Muscle of leg (tissue), 16 donors: ENCODE results near the gene RNF181. TPM values are rescaled to one million over a fixed set of nuclear protein-coding genes. Genes with fewer than 3 reads are reported as not detected.

Experiments
- DNase-seq: peaks from one replicate; pipeline ENCODE4 v3.0.0; 2013
- H3K27ac ChIP-seq: one replicate; pipeline ENCODE4 v1.5.1; 2013; ENCODE audit warnings: mild to moderate bottlenecking, low read length, control low read depth
- H3K27me3 ChIP-seq: one replicate; pipeline ENCODE4 v1.6.1; 2013; ENCODE audit warnings: low read length; ENCODE audit not compliant: control insufficient read depth, insufficient read depth
- H3K36me3 ChIP-seq: one replicate; pipeline ENCODE4 v1.6.1; 2013; ENCODE audit warnings: low read length; ENCODE audit not compliant: control insufficient read depth, insufficient read depth
- H3K4me1 ChIP-seq: one replicate; pipeline ENCODE4 v1.6.1; 2013; ENCODE audit warnings: low read length; ENCODE audit not compliant: control insufficient read depth, insufficient read depth
- H3K4me3 ChIP-seq: one replicate; pipeline ENCODE4 v1.5.1; 2013; ENCODE audit warnings: low read length, control low read depth
- H3K9me3 ChIP-seq: replicated peaks from 2 replicates; pipeline ENCODE4 v1.6.1; 2013; ENCODE audit warnings: low read depth, low read length; ENCODE audit not compliant: control insufficient read depth
- WGBS: methylation state at CpG from one replicate; pipeline ENCODE4 v1.1.5; 2013; ENCODE audit warnings: missing lambda C conversion rate; ENCODE audit not compliant: insufficient coverage; 5-methylcytosine and 5-hydroxymethylcytosine counted together
- long read RNA-seq, 11 donors: transcript quantifications; one replicate each; lab custom pipeline, GENCODE V29; 2026
- polyA plus RNA-seq, 8 donors: library from polyadenylated mRNA; unstranded; fragments of 120-200 nt; gene quantifications; one replicate each; pipeline versions ENCODE4 v1.2.1 to v1.2.3, GENCODE V29; 2013; ENCODE audit warnings: inconsistent platforms in 1 of 8, low replicate concordance in 1 of 8; ENCODE audit not compliant: insufficient read length in 8 of 8, insufficient read depth in 1 of 8
- total RNA-seq: library from RNA; stranded (reverse); fragments of 120-200 nt; gene quantifications from one replicate; pipeline ENCODE4 v1.2.4, GENCODE V29; 2013

RNF181 gene
- total RNA-seq (109 TPM), polyA plus RNA-seq (10 to 100 TPM; 53.9 to 75.0 (median 59.0) TPM)
- long read RNA-seq, donor 1, transcript RNF181-201 (5 exons, 569 nt): major isoform, 14 of 15 reads
- long read RNA-seq, donor 1, partial matches to known transcripts: 0 of 15 reads
- long read RNA-seq, donor 1, other reads (novel, unspliced or antisense): 0 of 15 reads
- long read RNA-seq, donor 2, transcript RNF181-201 (5 exons, 569 nt): major isoform, 6 of 6 reads
- long read RNA-seq, donor 2, partial matches to known transcripts: 0 of 6 reads
- long read RNA-seq, donor 2, other reads (novel, unspliced or antisense): 0 of 6 reads
- long read RNA-seq, donor 3, transcript RNF181-201 (5 exons, 569 nt): major isoform, 19 of 32 reads
- long read RNA-seq, donor 3, partial matches to known transcripts: 5 of 32 reads
- long read RNA-seq, donor 3, other reads (novel, unspliced or antisense): 7 of 32 reads
- long read RNA-seq, donor 4, transcript RNF181-201 (5 exons, 569 nt): major isoform, 34 of 36 reads
- long read RNA-seq, donor 4, partial matches to known transcripts: 0 of 36 reads
- long read RNA-seq, donor 4, other reads (novel, unspliced or antisense): 0 of 36 reads
- long read RNA-seq, donor 5, transcript RNF181-201 (5 exons, 569 nt): major isoform, 72 of 74 reads
- long read RNA-seq, donor 5, partial matches to known transcripts: 0 of 74 reads
- long read RNA-seq, donor 5, other reads (novel, unspliced or antisense): 0 of 74 reads
- long read RNA-seq, donor 6, transcript RNF181-201 (5 exons, 569 nt): major isoform, 77 of 100 reads
- long read RNA-seq, donor 6, partial matches to known transcripts: 0 of 100 reads
- long read RNA-seq, donor 6, other reads (novel, unspliced or antisense): 18 of 100 reads
- long read RNA-seq, donor 7, transcript RNF181-201 (5 exons, 569 nt): major isoform, 51 of 53 reads
- long read RNA-seq, donor 7, partial matches to known transcripts: 0 of 53 reads
- long read RNA-seq, donor 7, other reads (novel, unspliced or antisense): 0 of 53 reads
- long read RNA-seq, donor 8, transcript RNF181-201 (5 exons, 569 nt): major isoform, 34 of 38 reads
- long read RNA-seq, donor 8, partial matches to known transcripts: 0 of 38 reads
- long read RNA-seq, donor 8, other reads (novel, unspliced or antisense): 0 of 38 reads
- long read RNA-seq, donor 9, transcript RNF181-201 (5 exons, 569 nt): major isoform, 18 of 30 reads
- long read RNA-seq, donor 9, partial matches to known transcripts: 0 of 30 reads
- long read RNA-seq, donor 9, other reads (novel, unspliced or antisense): 8 of 30 reads
- long read RNA-seq, donor 10, transcript RNF181-201 (5 exons, 569 nt): major isoform, 35 of 44 reads
- long read RNA-seq, donor 10, partial matches to known transcripts: 0 of 44 reads
- long read RNA-seq, donor 10, other reads (novel, unspliced or antisense): 7 of 44 reads
- long read RNA-seq, donor 11, transcript RNF181-201 (5 exons, 569 nt): major isoform, 39 of 47 reads
- long read RNA-seq, donor 11, partial matches to known transcripts: 0 of 47 reads
- long read RNA-seq, donor 11, other reads (novel, unspliced or antisense): 7 of 47 reads

- DNase-seq: peak; percentile 100
- WGBS: under 1% methylated on average over 47 of the region's 47 CpGs
- Histone ChIP-seq H3K27ac (peak within 1 kb of the TSS; percentile 91), H3K27me3 (no peaks in the 10 kb centered on the region), H3K36me3 (peaks cover 38% of the 10 kb centered on the region), H3K9me3 (no peaks in the 10 kb centered on the region), H3K4me1 (peaks cover 31% of the 10 kb centered on the region), H3K4me3 (peak within 1 kb of the TSS; percentile 95)
These were observed at the start of gene RNF181 for GRCh38 chr2:85595301-85596025. Gene RNF181, plus strand, starts transcription at chr2:85595745. Its CDS starts 19 bp downstream, at chr2:85595764.

GRCh38 chr2:85545780-85546240 lies 49.7 kb upstream of the RNF181 start:
- Histone ChIP-seq H3K4me1 (peaks cover 10% of the 10 kb centered on the region), H3K4me3 (no peak overlapping the region), H3K36me3 (peaks cover 87% of the 10 kb centered on the region), H3K27me3 (no peaks in the 10 kb centered on the region), H3K27ac (no peak overlapping the region), H3K9me3 (no peaks in the 10 kb centered on the region)
- no peak for DNase-seq
- no CpG with 5 or more reads among the region's 5 CpGs for WGBS

- peaks cover 9% of the 10 kb centered on the region for H3K4me1 ChIP-seq
- no peaks in the 10 kb centered on the region for H3K9me3 ChIP-seq
- H3K4me3 ChIP-seq: no peak overlapping the region
- H3K27ac ChIP-seq: no peak overlapping the region
- peaks cover 87% of the 10 kb centered on the region for H3K36me3 ChIP-seq
- no peak for DNase-seq
- H3K27me3 ChIP-seq: no peaks in the 10 kb centered on the region
- no CpG with 5 or more reads among the region's 1 CpG for WGBS
These were observed 48.3 kb upstream of the RNF181 start for GRCh38 chr2:85547089-85547858.

GRCh38 chr2:85547859-85548607 lies 47.5 kb upstream of the RNF181 start:
- Histone ChIP-seq H3K36me3 (peaks cover 88% of the 10 kb centered on the region), H3K4me1 (peaks cover 6% of the 10 kb centered on the region), H3K9me3 (no peaks in the 10 kb centered on the region), H3K4me3 (no peak overlapping the region), H3K27me3 (no peaks in the 10 kb centered on the region), H3K27ac (no peak overlapping the region)
- DNase-seq: no peak
- 54% methylated on average over 4 of the region's 6 CpGs for WGBS

GRCh38 chr2:85548608-85548900 lies 47.0 kb upstream of the RNF181 start:
- DNase-seq: no peak
- Histone ChIP-seq H3K27ac (no peak overlapping the region), H3K4me1 (peaks cover 6% of the 10 kb centered on the region), H3K27me3 (no peaks in the 10 kb centered on the region), H3K4me3 (no peak overlapping the region), H3K9me3 (no peaks in the 10 kb centered on the region), H3K36me3 (peaks cover 87% of the 10 kb centered on the region)
- 45% methylated on average over 2 of the region's 2 CpGs for WGBS

- peaks cover 6% of the 10 kb centered on the region for H3K4me1 ChIP-seq
- no peak overlapping the region for H3K27ac ChIP-seq
- H3K36me3 ChIP-seq: peaks cover 87% of the 10 kb centered on the region
- 87% methylated on average over 6 of the region's 10 CpGs for WGBS
- H3K9me3 ChIP-seq: no peaks in the 10 kb centered on the region
- H3K4me3 ChIP-seq: no peak overlapping the region
- DNase-seq: no peak
- no peaks in the 10 kb centered on the region for H3K27me3 ChIP-seq
These were observed 46.5 kb upstream of the RNF181 start for GRCh38 chr2:85549095-85549494.

- WGBS: 24% methylated on average over 4 of the region's 4 CpGs
- H3K27ac ChIP-seq: peak overlapping the region; percentile 20
- peaks cover 6% of the 10 kb centered on the region for H3K4me1 ChIP-seq
- no peaks in the 10 kb centered on the region for H3K9me3 ChIP-seq
- H3K36me3 ChIP-seq: peaks cover 87% of the 10 kb centered on the region
- H3K27me3 ChIP-seq: no peaks in the 10 kb centered on the region
- DNase-seq: no peak
- H3K4me3 ChIP-seq: no peak overlapping the region
These were observed 45.7 kb upstream of the RNF181 start for GRCh38 chr2:85549826-85550225.

GRCh38 chr2:85550486-85550885 lies 45.1 kb upstream of the RNF181 start:
- H3K27ac ChIP-seq: no peak overlapping the region
- peaks cover 6% of the 10 kb centered on the region for H3K4me1 ChIP-seq
- no peak for DNase-seq
- 79% methylated on average over 9 of the region's 10 CpGs for WGBS
- H3K9me3 ChIP-seq: no peaks in the 10 kb centered on the region
- no peaks in the 10 kb centered on the region for H3K27me3 ChIP-seq
- peaks cover 87% of the 10 kb centered on the region for H3K36me3 ChIP-seq
- H3K4me3 ChIP-seq: no peak overlapping the region
